Germinal center (tissue), 1 donor: ENCODE data around the gene SDHC.

Experiments used
- DNase-seq: peaks from one replicate; pipeline ENCODE4 v3.0.0; 2012; ENCODE audit warnings: mixed read lengths, low spot score

The SDHC gene

GRCh38 chr1:161314201-161314981 lies at the start of gene SDHC:
Gene SDHC, plus strand, starts transcription at chr1:161314381. Its CDS starts 25 bp downstream, at chr1:161314406.
- peak; percentile 94 for DNase-seq

- no peak for DNase-seq
Observed at GRCh38 chr1:161265305-161265704, 48.9 kb upstream of the SDHC start.

GRCh38 chr1:161266202-161266601 lies 48.0 kb upstream of the SDHC start:
- DNase-seq, result no peak

DNA sequence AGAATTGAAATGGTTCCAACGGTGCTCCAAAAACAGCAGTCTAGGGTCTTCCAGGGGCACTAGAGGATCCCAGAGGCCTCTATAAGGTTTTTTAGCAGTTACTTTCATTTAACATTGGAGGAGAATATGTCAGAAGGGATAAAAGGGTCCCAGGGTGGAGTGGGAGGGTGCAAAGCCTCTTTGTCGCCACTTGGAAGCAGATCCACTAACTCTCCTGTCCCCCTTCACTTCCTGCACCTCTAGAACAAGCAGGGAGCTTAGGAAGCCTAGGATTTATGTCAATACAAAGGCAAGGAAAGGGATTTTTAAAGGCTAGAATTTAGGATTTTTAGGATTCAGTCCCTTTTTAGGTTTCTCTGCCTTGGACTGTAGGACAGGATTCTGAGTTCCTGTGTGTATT lies 47.3 kb upstream of the SDHC start:
- DNase-seq, result no peak

GRCh38 chr1:161267321-161267720 lies 46.9 kb upstream of the SDHC start:
- DNase-seq, result no peak

DNA sequence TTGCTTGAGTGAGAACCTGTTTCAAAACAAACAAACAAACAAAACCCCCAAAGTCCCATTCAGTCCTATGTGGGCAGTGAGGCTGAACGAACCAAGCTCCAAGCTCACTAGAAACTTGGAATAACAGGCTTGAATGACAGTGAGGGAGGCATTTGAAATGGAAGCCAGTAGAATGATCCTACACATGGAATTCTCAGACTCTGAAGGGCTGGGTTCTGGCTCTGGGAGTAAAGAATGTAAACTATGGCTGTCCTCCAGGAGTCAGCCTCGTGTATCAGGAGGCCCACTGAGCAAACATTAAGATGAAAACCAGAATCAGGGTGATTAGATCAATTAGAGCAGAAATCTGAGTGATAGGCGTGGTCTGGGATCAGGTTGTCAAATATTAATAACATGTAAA lies 40.8 kb upstream of the SDHC start:
- no peak for DNase-seq

- no peak for DNase-seq
Observed at GRCh38 chr1:161274874-161275273, 39.3 kb upstream of the SDHC start.

DNA sequence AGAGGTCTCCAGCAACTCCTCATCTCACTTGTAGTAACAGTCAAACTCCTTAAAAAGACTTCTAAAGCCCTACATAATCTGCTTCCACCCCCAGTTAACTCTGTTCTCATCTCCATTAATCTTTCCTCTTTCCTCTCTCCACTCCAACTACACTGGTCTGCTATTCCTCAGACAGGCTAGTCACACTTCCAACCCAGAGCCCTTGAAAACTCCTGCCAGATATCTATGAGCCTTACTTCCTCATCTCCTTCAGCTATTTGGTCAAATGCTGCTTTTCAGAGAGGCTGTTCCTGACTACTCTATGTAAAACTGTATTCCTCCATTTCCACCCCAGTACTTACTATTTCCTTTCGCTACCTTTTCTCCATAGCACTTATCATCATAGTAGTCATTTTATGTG lies 31.2 kb upstream of the SDHC start:
- no peak for DNase-seq

DNA sequence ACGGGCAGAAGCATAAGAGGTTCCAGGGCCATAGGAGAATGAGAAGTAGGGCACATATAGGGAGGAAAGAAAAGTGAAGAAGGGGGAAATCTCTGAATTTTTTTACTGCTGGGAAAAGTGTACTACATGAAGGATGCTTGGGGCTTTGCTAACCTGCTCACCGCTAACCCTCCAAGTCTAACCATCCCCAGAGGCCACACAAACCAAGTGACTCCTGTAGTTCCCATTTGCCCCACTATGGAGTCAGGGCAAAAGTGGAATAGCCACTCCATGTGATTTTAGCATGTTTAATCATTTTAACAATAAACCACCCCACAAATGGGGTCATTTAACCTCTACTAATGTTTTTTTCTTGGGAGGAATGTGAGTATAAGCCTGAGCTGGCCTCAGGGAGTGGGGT lies 29.1 kb upstream of the SDHC start:
- no peak for DNase-seq

GRCh38 chr1:161285521-161285920 lies 28.7 kb upstream of the SDHC start:
- DNase-seq, result no peak

DNA sequence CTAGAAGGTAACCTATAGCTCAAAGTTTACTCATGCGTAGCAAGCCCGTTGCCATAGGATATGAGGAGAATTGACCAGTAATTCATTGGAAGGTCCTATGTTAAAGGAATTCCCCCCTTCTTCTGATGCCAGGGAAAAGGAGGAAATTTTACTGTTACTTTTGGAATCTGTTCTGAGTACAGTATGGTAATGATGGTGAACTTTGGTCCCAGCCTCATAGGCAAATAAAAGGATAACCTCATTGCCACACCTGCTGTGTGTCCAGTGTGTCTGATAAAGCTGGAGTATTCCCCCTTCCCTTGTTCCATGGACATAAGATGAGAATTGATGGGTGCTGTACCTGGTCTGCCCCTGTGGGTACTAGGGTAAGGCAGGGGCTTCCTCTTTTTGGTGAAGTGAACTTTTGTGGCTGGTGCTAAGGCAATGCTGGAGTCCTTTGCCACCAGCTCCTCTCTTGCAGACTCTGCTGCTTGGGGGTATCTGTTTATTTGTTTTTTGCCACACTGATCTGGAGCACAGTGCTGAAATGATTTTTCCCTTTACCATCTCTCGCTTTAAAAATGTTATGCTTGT lies 26.6 kb upstream of the SDHC start:
- DNase-seq, result no peak

- DNase-seq, result no peak
Observed at GRCh38 chr1:161290779-161291178, 23.4 kb upstream of the SDHC start.

DNA sequence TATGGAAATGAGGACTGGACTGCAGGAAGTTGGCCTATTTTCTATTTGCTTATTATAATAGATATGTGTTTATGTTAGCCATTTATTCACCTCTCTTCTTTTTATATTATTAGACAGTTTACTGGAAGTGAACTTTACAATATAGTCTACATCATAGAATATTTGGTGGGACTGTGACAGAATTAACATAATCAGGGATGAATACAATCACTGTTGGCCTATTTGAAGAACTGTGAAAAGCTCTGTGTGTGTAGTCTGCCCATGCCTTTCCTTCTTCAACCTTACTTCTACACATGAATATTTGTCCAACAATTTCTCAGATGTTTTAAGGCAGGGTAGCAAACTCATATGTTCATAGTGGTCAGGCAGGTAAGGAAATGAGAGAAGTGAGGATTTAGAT lies 16.8 kb upstream of the SDHC start:
- no peak for DNase-seq

DNA sequence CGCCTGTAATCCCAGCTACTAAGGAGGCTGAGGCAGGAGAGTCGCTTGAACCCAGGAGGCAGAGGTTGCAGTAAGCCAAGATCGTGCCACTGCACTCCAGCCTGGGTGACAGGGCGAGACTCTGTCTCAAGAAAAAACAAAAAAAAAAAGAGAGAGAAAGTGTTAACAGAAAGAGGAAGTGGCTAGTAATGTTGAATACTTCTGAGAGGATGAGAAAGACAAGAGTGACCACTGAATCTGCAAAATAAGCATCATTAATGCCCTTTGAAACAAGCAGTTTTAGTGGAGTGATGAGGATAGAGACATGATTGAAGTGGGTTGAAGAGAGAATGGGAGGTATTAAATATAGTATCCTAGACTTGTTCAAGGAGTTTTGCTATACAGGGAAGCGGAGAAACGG lies 16.1 kb upstream of the SDHC start:
- DNase-seq, result no peak

GRCh38 chr1:161299347-161299746 lies 14.8 kb upstream of the SDHC start:
- DNase-seq, result no peak

- DNase-seq, result no peak
Observed at GRCh38 chr1:161300478-161300877, 13.7 kb upstream of the SDHC start.

GRCh38 chr1:161304927-161305866 lies 9.0 kb upstream of the SDHC start:
- DNase-seq, result no peak

GRCh38 chr1:161305867-161306519 lies 8.2 kb upstream of the SDHC start:
- DNase-seq, result peak; percentile 96

GRCh38 chr1:161307230-161307768 lies 6.9 kb upstream of the SDHC start:
- peak; percentile 40 for DNase-seq

DNA sequence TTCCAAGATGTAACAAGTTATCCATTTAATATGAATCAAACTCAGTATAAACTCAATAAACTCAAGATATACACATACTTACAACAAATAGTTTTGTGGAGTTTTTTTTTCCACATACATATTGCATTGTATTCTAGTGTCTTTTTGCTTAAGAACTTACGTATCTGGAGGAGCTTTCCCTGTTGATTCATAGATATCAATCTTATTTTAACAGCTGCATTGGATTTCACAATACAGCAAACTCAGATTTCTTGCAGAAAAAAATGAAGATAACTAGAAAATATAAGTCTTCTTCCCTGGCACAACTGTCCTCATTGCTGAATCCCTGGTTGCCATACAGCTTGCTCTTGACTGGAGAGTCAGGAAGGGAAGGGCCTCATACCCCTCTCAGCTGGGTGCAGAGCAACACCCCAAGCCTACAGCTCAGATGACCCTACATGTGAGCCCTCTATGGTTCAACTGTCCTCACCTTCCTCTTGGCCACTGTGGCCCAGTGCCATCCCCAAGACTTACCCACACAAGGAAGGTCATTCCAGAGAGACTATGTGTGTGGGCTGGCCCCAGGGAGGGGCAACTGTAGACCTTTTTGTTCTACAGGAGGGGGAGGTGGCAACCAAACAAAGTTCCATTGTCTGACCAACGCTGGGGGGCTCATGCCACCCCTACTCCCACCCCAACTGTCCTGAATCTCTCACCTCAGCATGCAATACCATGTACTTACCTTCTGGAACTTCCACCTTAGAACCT lies 6.1 kb upstream of the SDHC start:
- DNase-seq, result no peak

- no peak for DNase-seq
Observed at GRCh38 chr1:161309868-161310267, 4.3 kb upstream of the SDHC start, which contains the start of gene MPZ. Gene MPZ, minus strand, starts transcription at chr1:161309968. Its CDS starts 63 bp downstream, at chr1:161309905.
